Neural cell (in vitro differentiated cells): ENCODE measurements around the gene UMOD.

Experiments
- EP300 ChIP-seq: fragments of 450-650 bp; conservative IDR thresholded peaks from 2 replicates; pipeline ENCODE4 v1.6.1; 2014; ENCODE audit warnings: antibody characterized with exemption, mild to moderate bottlenecking, moderate library complexity; ENCODE audit not compliant: poor library complexity, severe bottlenecking
- EZH2 ChIP-seq: fragments of 200-600, 300-800 bp; shearing (Covaris generic), sonication (generic); IDR thresholded peaks from 2 replicates; pipeline ENCODE4 v1.6.1; 2014; ENCODE audit warnings: antibody characterized with exemption, low read length, borderline replicate concordance, mild to moderate bottlenecking; ENCODE audit not compliant: insufficient read depth, poor library complexity, severe bottlenecking
- MXI1 ChIP-seq: fragments of 450-650 bp; conservative IDR thresholded peaks from 2 replicates; pipeline ENCODE4 v1.6.1; 2014; ENCODE audit warnings: antibody characterized with exemption, mild to moderate bottlenecking; ENCODE audit not compliant: poor library complexity, severe bottlenecking
- POLR2AphosphoS5 ChIP-seq: IDR thresholded peaks from 2 replicates; pipeline ENCODE4 v1.6.1; 2012
- RAD21 ChIP-seq: fragments of 450-650 bp; conservative IDR thresholded peaks from 2 replicates; pipeline ENCODE4 v1.6.1; 2014; ENCODE audit warnings: antibody characterized with exemption, mild to moderate bottlenecking, moderate library complexity
- SMC3 ChIP-seq: fragments of 450-650 bp; conservative IDR thresholded peaks from 2 replicates; pipeline ENCODE4 v1.6.1; 2014; ENCODE audit warnings: antibody characterized with exemption, mild to moderate bottlenecking, moderate library complexity; ENCODE audit not compliant: poor library complexity
- TAF1 ChIP-seq: IDR thresholded peaks from 2 replicates; pipeline ENCODE4 v1.6.1; 2012; ENCODE audit warnings: low read depth
- TF ChIP-seq, protein P1 (sequence below): fragments of 450-650 bp; IDR thresholded peaks from 2 replicates; pipeline ENCODE4 v1.5.1; 2014; ENCODE audit warnings: antibody characterized with exemption, mild to moderate bottlenecking, moderate library complexity; ENCODE audit not compliant: poor library complexity, severe bottlenecking
- TF ChIP-seq, protein P2 (sequence below): IDR thresholded peaks from 2 replicates; pipeline ENCODE4 v1.6.1; 2012; ENCODE audit warnings: borderline replicate concordance

DNA sequence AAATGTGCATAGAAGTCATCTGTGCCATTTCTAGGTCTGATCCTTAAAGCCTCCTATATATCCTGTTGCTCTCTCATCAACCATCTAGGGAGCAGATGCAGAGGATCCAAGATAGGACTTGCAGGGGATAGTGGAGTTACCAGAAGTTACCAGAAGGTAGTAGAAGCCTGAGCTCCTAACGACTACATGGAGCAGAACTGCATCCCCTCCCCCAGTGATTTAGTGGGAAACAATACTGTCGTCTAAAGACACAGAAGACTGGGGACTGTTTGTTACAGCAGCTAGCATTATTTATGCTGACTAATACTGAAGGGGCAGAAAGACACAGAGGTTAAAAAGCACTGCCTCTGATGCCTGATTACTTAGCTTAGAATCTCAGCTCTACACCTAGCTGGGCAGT, 41.0 kb downstream of the UMOD start:
- TF ChIP-seq, protein P1, sequence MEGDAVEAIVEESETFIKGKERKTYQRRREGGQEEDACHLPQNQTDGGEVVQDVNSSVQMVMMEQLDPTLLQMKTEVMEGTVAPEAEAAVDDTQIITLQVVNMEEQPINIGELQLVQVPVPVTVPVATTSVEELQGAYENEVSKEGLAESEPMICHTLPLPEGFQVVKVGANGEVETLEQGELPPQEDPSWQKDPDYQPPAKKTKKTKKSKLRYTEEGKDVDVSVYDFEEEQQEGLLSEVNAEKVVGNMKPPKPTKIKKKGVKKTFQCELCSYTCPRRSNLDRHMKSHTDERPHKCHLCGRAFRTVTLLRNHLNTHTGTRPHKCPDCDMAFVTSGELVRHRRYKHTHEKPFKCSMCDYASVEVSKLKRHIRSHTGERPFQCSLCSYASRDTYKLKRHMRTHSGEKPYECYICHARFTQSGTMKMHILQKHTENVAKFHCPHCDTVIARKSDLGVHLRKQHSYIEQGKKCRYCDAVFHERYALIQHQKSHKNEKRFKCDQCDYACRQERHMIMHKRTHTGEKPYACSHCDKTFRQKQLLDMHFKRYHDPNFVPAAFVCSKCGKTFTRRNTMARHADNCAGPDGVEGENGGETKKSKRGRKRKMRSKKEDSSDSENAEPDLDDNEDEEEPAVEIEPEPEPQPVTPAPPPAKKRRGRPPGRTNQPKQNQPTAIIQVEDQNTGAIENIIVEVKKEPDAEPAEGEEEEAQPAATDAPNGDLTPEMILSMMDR, result no peak
- TF ChIP-seq EZH2 (no peak), POLR2AphosphoS5 (no peak), SMC3 (no peak), RAD21 (no peak), EP300 (no peak), MXI1 (no peak), TAF1 (no peak)
- TF ChIP-seq, protein P2, sequence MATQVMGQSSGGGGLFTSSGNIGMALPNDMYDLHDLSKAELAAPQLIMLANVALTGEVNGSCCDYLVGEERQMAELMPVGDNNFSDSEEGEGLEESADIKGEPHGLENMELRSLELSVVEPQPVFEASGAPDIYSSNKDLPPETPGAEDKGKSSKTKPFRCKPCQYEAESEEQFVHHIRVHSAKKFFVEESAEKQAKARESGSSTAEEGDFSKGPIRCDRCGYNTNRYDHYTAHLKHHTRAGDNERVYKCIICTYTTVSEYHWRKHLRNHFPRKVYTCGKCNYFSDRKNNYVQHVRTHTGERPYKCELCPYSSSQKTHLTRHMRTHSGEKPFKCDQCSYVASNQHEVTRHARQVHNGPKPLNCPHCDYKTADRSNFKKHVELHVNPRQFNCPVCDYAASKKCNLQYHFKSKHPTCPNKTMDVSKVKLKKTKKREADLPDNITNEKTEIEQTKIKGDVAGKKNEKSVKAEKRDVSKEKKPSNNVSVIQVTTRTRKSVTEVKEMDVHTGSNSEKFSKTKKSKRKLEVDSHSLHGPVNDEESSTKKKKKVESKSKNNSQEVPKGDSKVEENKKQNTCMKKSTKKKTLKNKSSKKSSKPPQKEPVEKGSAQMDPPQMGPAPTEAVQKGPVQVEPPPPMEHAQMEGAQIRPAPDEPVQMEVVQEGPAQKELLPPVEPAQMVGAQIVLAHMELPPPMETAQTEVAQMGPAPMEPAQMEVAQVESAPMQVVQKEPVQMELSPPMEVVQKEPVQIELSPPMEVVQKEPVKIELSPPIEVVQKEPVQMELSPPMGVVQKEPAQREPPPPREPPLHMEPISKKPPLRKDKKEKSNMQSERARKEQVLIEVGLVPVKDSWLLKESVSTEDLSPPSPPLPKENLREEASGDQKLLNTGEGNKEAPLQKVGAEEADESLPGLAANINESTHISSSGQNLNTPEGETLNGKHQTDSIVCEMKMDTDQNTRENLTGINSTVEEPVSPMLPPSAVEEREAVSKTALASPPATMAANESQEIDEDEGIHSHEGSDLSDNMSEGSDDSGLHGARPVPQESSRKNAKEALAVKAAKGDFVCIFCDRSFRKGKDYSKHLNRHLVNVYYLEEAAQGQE, result no peak
